ENCODE measurements around the gene DOCK10.

DNA sequence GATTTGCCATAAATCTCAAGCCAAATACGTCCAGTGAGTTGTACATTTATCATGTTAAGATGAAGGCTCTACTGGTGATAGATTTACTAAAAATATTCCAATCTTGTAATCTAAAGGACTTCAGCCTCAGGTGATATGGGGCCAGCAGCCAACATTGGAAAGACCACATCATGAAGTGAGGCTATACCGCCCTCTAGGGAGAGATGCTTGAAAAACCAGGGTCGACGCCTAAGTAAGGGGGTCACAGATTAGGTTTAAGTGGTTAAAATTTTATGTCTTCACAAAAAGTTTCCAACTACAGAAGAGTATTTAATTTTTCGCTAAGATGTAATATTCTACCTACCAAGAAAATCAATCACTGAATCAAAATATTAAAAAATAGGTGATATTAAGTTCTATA, 33.3 kb downstream of the DOCK10 start:
- TF ChIP-seq, protein P1, sequence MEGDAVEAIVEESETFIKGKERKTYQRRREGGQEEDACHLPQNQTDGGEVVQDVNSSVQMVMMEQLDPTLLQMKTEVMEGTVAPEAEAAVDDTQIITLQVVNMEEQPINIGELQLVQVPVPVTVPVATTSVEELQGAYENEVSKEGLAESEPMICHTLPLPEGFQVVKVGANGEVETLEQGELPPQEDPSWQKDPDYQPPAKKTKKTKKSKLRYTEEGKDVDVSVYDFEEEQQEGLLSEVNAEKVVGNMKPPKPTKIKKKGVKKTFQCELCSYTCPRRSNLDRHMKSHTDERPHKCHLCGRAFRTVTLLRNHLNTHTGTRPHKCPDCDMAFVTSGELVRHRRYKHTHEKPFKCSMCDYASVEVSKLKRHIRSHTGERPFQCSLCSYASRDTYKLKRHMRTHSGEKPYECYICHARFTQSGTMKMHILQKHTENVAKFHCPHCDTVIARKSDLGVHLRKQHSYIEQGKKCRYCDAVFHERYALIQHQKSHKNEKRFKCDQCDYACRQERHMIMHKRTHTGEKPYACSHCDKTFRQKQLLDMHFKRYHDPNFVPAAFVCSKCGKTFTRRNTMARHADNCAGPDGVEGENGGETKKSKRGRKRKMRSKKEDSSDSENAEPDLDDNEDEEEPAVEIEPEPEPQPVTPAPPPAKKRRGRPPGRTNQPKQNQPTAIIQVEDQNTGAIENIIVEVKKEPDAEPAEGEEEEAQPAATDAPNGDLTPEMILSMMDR (IDR thresholded peaks at IDR 0.05): no peak
- TF ChIP-seq POLR2A (IDR thresholded peaks at IDR 0.05): no peak
- TF ChIP-seq POLR2AphosphoS5 (IDR thresholded peaks at IDR 0.05): no peak
- no peak for TF ChIP-seq EP300 (IDR thresholded peaks at IDR 0.05)

Data from suprapubic skin (tissue), 4 donors.